Activated CD4-positive, alpha-beta T cell treated with anti-CD3 and anti-CD28 coated beads, Interleukin-2, amount 50 U/mL, for 4 hours (primary cell): ENCODE measurements around the gene PLP2.
A peak's percentile ranks its signal among the peaks of the same experiment; 100 is the strongest.

Experiments used
- DNase-seq, 2 experiments: peaks; one replicate each; pipeline ENCODE4 v3.0.0-alpha.2; 2020

PLP2 gene

DNA sequence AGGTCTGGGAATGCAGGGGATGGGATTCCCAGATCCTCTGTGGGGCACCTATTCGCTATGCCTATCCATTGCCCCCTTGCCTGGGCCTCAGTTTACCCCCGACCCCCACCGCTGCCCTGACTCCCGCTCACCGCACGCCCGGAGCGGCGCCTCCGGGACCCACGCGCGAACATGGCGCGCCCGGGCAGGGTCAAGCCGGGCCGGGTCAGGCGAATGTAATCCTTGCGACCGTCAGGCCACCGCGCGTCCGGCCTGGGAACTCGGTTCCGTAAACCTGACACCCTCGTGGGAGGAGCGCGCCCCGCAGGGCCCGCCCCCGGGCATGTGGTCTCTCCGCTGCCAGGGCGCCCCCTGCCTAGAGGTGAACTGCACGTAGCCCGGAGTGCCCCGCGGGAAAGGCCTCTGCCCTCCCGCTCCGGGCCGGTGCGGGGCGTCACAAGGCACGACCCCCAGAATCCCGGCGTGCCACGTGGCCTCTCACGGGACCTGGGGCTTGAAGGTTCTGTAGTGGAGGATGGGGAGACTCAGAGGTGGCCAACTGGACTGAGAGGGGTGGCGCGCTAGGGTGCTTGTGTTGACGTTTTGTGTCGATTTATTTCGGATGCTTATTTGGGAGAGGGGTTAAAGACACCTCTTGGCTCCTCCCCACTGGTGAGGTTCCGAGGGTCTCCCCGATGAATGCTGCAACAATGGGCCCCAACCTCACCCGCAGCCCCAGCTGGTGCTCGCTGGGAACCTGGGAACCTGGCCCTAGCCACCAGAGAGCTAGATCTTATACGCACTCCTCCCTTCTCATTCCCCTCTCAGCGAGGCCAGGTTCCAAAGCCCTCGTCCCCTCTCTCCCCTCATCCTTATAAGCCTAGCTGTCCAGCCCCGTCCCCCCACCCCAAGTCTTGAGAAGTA is 14.7 kb downstream of the PLP2 start, which contains the start of gene PRICKLE3:
Gene PRICKLE3 (minus strand): TSS at position 249 of the 903 bp plus-strand sequence. CDS start 76 bp downstream, at position 173.
- peak; percentile 66 to 68 for DNase-seq

DNA sequence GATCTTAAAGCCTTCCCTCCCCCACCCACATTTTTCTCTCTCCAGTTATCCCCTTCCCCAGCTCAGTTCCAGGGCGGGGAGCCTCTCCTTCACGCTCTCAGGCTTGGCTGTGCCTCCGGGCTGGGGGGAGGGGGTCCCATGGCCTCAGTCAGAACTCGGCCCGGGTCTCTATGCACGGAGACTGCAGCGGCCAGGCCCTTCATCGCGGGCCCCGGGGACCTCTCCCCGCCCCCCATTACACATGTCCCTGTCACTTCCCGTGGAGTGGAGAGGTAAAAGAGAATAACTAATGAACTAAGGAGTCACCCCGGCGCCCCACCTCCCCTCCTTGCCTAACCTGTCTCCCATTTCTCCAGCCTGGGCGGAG is 15.3 kb downstream of the PLP2 start:
- no peak for DNase-seq

DNA sequence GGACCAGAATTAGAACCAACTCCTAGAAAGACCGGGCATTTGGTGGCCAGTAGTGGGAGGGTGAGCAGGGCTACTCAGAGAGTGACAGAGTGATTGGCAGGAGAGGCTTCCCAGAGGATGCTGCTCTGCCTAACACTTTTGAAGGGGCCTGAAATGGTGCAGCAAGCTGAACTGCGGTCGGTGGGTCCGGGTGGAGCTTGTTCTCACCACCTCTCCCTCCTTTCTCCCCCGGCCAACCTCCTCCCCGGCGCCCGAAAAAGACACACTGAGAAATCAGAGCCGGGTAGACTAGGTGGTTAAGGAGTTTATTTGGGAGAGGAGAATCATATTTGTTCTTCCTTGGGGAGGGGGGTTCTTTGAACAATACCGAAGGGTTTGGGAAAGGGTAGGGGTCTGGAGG is 15.8 kb downstream of the PLP2 start:
- no peak for DNase-seq

DNA sequence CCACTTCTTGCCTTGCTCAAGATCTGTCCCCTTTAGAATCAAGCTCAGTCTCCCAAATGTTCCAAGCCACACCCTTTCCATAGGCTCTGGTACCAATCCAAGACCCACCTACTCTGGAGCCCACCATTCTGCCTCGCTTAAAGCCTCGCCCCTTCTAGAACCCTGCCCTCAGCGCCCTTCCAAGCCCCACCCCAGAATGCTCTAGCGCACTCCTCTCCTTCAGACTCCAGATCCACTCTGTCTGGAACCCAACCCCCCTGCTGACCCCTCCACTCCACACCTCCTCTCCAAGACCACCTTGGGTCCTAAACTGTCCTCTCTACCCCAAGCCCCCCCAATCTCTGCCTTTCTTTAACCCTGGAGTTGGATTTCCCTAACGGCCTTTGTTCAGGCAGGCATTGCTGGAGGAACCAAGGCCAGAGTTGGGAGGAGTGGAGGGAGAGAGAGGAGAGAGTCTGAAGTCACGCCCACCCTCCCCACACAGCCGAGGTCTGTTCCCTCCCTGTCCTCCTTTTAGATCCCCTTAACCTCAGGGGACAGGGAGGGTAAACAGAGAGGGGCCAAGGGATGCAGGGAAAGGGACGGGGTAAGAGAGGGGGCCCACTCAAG is 16.9 kb downstream of the PLP2 start:
- DNase-seq, result no peak

DNA sequence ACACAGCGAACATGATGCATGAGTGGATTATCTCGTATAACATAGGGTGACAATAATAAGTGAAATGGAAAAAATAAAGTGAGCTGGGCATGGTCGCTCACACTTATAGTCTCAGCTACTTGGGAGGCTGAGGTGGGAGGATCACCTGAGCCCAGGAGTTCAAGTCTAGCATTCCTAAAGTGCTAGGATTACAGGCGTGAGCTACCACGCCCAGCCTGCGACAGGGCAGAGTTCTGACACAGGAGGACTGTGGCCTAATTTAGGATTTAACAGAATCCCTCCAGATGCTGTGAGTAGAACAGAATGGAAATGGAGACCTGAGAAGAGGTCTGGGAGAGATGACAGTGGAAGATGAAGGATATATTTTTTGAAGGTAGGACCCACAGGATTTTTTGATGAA is 17.9 kb downstream of the PLP2 start:
- no peak for DNase-seq

DNA sequence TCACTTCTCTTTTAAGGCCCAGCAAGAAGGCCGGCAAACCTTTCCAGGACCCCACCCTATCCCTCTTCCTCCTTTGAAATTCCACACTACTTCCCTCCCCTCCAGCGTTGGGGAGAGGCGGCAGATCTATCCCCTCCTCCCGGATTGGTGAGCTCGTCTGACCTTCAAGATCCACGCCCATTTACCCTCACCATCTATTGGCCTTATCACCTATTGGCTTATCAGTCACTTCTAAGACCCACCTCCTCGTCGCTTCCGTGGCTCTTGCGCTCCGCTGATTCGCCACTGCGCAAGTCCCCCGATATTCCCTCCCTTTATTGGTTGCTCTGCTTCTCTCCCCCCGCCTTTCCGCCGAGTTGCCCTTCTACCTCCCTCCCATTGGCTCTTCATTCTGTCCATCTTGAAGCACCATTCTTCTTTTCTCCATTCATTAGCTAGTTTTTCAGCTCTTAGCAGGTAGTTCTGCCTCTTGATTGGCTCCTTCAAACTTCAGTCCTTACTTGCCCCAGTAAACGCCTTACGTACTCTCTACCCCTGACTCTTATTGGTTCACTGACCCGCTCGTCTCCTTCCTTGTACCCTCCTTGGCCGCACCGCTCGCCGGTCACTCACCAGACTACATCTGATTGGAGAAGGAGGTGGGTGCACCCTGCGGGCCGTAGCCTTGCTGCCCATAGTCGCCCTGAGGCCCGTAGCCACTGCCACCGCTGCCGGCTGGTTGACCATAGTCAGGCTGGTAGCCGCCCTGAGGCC is 19.3 kb downstream of the PLP2 start:
- peak; percentile 71 to 79 for DNase-seq

DNA sequence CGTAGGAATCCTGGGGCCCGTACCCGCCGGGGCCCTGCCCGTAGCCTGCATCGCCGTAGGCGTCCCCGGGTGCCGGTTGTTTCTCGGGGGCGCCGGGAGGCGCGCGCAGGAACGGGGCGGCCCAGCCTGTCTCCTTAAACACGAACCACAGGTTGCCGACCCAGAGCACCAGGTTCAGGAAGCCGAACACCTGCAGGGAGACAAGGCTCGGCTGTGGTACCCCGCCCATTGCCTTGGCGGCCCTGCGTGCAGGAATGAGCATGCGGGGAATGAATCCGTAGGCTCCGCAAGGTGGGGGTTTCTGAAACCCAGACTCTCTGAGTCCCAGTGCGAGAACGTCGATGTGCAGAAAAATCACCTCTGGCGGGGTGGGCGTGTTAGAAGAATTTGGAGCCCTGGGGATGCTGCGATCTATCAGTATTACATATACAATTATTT is 19.9 kb downstream of the PLP2 start:
- no peak for DNase-seq

DNA sequence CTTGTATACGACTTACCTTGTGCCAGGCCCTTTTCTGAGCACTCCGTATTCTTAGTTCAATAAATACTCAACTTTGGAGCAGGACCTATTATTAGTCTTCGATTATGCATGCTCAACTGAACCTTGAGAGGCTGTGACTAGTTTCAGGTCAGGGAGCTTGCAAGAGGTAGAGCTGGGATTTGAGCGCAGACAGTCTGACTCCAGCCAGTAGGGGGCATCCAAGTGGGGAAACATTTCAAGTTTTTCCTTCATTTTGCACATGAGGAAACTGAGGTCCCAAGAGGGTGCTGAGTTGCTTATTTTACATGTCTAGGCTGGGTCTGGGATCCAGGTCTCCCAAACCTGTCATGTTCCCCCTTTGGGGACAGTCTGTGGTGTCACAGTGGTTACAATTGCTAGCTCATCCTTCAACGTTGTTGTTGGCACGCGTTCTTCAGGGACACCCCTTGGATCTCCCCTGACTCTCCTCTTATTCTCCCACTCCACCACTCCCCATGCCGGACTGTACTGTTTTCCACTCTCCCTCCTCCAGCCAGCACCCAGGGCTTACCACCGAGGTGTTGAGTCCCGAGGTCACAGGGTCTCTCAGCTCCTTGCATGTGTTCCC is 21.1 kb downstream of the PLP2 start:
- DNase-seq, result no peak

DNA sequence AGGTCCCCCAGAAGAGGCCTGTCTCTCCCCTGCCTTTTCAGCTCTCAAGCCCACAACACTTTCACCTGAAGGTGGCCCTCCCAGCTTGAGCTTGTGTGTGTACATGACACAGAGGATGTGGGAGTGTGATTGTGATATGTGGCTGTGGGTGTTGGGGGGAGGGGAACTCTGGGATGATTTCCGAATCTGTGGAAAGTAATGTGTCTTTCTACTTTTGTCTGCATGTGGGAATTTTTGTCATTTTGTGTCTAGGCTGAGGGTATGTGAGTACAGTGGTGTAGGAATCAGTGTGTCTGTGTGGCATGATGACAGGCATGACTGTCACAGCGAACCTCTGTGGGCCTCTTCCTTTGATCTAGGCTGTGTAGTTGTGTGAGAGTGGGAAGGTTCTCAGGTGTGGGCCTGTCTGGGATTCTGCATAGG is 21.9 kb downstream of the PLP2 start:
- DNase-seq, result no peak

DNA sequence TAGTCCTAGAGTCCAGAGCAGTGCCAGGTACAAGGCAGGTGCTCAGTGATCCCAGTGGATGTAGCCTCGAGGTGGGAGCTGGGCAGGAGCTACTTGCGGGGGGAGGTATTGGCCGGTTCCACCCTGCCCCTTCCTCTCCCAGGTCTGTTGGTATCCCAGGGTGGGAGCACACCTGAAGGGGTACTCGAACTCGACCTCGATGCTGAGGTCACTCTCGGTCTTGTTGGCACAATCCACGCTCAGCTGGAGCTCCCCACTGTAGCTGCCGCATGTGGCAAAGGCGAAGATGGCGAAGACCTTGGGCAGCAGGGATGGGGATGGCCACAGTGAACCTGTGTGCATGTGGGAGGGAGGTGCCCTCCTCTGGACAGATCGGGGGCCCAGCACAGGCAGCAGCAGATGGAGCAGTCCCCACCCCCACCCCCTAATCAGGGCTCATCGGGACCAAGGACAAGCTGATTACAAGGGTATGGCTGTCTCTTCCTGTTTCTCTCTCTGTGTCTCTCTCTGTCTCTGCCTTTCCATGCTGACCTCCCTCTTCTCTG is 25.9 kb downstream of the PLP2 start:
- no peak for DNase-seq

DNA sequence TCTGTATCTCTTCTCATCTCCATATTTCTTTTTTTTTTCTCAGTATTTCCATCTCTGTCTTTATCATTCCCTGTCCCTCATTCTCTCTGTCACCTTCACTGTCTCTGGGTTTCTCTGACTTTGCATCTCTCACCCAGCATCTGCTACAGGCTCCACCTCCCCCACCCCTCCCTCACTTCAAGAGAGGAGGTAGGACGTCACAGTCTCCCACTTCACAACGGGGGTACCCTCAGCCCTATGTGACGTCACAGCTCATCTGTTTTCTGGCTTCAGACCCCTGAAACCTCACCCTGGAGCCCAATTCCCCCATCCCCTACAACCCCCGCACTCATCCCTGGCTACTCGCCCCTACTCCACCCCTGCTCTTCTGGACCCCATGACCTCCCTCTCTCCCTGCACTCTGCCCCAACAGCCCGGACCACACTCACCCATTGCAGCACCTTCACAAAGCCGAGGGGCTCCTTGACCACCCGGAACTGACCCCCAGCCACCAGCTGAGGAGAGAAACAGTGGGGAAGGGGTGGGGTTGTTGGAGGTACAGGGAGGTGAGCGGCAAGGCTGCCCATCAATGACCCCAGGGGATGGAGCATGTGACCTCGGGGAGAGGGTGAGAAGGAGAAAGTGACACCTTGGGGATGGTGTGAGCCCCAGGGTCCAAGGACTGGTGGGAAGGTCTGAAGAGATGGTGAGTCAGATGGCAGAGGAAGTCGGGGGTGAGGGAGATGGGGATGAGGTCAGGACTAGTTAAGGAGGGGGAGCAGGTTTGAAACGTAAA is 27.0 kb downstream of the PLP2 start:
- DNase-seq, result no peak

DNA sequence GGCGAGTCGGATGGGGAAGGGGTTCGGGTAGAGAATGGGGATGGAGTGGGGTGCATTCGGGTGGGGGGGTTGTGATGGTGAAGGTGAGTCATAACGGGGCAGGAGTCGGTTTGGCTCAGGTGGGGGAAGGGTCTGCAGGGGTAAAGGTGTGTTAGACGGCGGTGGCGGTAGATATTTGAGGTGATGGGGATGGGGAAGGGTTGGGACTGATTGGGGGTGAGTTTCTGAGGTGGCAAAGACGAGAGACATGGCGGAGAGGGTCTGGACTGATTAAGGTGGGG is 27.6 kb downstream of the PLP2 start:
- DNase-seq, result no peak

DNA sequence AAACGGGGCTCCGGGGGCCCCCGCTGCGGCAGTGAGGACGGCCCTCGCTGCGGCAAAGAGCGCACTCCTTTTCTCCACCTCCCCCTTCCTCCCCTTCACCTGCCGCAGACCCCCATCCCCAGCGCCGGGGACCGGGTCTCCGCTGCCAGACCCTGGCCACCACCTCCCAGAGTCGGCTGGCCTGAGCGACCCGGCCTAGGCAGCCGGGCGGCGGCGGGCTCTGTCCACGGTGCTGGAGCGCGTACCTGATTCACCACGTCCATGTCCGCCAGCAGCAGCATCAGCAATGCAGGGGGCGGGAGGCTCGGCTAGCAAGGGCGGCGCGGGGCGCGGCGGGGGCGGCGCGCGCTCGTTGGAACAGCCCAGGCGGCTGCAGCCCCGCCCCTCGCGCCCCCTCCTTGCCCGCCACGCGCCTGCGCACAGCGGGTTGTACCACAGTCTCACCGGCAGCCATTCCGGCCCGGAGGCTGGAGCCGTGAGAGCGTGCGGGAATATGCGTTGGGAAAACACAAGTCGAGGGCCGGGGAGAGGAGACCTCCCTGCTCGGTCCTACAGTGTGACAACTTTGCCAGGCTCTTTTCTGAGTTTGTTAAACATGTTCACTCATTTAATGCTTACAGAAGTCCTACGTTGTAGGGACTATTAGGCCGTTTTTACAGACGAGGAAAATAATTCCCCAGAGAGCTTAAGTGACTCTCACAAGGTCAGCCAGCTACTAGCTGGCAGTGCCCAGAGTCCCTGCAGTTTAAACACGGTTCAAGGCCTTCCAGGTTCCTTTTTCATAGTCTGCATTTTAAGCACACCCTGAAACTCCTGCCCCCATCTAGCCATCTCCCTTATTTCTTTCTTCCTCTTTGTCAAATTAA is 28.4 kb downstream of the PLP2 start, which contains the start of gene SYP:
Gene SYP (minus strand): TSS at position 288 of the 866 bp plus-strand sequence. CDS start 7 bp downstream, at position 281.
- DNase-seq, result peak; percentile 79 to 85

DNA sequence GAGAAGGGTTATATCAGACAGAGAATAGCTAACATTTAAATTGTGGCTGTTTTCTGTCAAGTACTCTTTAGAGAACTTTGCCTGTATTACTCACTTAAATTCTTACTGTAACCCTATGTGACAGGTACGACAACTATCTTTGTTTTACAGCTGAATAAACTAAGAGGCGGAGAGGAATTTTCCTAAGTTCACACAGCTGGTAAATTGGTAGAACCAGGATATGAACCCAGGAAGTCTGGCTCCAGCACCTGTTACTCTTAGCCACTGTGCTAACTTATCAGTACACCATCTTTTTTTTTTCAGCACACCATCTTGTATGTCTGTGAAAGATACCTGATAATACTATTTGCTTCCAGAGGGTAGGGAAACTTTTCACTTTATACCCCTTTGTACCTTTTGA is 30.3 kb downstream of the PLP2 start:
- no peak for DNase-seq

DNA sequence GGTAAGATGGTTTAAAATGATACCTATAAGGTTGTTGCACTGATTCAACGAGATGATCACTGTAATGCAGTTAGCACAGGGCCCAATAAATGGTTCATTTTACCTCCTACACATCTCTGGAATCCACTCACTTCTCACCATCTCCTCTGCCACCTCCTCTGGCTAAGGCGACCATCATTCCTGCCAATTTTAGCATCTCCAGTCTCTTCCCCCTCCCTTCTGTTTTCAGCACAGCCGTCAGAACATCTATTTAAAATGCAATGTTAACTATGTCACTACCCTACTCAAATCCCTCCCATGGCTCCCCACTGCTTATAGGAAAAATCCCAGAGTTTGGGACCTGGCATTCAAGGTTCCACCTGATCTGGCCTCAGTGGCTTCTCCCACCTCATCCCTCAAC is 31.8 kb downstream of the PLP2 start:
- no peak for DNase-seq

DNA sequence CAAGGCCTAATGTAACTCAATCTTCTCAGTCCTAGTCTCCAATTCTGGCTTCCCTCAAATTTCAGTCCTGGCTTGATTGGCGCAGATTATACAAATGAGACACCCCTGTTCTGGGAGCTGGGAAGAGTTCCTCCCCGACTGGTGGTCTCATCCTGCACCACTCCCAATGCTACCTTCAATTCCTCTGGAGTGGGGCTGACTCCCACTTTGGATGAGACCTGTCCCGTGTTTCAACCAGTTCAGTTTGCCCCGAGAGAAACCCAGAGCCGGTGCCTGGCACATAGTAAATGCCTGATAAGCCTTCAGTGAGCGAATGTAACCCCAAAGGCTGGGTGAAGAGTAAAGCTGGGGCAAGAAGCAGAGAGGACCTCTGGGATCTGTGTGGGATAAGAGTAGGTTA is 32.3 kb downstream of the PLP2 start:
- no peak for DNase-seq

DNA sequence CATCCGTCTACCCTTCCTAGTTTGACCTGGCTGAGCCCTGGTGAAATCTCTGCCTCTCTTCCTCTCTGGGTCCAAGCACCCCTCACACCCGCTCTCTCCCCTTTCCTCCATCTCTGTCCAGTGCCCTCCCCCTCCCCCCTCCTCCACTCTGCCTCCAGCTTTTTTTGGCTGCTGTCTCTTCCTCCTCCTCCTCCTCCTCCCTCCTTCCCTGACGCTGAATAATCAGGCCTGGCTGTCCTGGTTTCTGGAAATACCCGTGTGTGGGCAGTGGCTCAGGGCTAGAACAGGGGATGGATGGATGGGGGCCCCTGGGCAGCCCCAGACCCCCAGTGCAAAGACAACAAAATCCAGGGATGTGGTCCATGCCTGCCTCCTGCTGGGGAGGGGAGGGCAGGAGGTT is 33.0 kb downstream of the PLP2 start:
- no peak for DNase-seq

DNA sequence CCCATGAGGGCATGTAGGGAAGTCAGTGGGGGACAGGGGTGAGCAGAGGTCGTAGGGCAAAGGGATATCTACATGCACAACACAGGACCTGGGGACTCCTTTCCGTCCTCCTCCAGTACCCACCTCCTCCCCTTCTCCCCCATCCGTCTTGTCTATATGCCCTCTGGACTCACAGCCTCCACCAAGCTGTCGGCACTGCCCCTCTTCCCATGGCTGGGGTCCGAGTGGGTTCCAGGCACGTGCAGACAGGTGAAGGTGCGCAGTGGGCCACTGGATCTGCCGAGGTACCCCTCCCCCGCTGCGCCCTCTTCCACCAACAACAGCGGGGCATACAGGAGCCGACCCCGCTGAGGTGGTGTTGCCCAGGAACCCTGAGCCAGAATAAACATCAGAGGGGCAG is 33.7 kb downstream of the PLP2 start:
- no peak for DNase-seq

DNA sequence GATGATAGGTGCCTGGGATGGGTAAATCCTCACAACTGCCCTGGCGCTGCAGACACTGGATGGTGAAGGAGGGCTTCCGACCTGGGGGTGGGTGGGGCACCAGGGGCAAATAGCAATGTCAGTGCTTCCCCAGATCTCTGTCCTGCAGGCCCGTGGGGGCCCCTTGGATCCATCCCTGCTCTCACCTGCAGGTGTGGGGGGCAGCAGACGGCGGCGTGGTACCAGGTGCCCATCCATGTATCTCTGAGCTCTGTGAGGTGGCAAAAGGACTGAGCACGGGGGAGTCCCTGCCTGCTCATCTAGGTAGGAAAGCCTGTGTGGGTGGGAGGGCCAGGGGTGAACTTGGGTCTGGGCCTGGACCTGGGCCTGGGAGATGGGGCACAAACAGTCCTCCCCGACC is 34.8 kb downstream of the PLP2 start:
- no peak for DNase-seq

DNA sequence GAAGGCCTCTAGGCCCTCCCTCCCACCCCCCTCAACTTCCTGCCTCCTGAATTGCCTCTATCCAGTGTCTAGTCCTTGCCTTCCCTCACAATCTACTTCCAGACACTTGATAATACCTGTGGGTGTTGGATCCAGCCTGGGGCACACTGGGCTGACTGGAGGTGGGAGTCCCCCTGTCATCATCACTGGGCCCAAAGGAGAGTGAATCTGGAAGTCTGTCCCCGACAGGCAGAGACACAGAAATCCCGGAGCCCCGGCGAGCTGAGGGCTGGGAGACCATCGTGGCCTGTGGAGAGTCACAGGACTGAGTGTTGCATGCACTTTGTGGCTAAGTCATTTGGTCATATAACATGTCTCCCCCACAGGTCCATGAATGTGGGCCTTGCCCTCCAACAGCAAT is 36.7 kb downstream of the PLP2 start:
- no peak for DNase-seq
